GM12801 (cell line): ENCODE results near the gene MPRIP.

ENCODE experiments used
- TF ChIP-seq, protein P1 (sequence below): IDR thresholded peaks from one replicate; pipeline ENCODE4 v1.5.1; 2011; ENCODE audit warnings: control low read depth; ENCODE audit not compliant: insufficient read length; ENCODE audit errors: extremely low read depth

MPRIP gene

DNA sequence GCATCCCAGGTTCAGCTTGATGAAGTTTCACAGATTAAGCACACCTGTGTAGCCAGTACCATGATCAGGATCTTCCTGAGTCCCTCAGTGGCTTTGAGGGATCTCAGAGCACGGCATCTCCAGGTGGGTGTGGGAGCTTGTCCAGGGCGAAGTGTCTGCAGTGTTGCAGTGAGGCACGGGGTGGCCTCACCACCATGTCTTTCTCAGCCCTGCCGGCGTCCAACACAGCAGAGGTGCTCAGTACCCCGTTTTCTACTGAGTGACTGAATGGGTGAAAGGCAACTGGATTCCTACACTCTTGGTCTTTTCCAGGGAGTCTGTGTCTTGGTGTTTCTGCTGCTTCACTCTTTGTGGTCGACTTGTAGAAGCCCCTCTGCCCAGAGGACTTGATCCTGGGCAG is 63.7 kb downstream of the MPRIP start:
- TF ChIP-seq, protein P1, sequence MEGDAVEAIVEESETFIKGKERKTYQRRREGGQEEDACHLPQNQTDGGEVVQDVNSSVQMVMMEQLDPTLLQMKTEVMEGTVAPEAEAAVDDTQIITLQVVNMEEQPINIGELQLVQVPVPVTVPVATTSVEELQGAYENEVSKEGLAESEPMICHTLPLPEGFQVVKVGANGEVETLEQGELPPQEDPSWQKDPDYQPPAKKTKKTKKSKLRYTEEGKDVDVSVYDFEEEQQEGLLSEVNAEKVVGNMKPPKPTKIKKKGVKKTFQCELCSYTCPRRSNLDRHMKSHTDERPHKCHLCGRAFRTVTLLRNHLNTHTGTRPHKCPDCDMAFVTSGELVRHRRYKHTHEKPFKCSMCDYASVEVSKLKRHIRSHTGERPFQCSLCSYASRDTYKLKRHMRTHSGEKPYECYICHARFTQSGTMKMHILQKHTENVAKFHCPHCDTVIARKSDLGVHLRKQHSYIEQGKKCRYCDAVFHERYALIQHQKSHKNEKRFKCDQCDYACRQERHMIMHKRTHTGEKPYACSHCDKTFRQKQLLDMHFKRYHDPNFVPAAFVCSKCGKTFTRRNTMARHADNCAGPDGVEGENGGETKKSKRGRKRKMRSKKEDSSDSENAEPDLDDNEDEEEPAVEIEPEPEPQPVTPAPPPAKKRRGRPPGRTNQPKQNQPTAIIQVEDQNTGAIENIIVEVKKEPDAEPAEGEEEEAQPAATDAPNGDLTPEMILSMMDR, result no peak

DNA sequence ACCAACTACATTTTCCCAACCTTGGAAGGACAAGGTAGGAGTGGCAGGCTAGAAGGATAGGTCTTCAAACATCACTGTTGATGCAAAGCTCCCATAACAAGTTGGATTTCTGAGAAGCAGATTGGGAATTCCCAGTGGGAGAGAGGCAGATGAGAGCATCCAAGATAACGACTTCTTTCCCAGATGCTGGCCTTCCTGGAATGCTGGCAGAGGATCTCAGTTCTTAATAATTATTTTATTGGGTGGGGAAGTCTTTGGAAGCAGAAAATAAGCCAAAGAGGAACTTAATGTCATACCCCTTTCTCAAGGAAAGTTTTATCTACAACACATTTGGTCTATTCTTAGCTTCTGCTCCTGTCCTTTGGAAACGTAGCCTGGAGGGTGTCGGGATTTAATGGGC is 64.5 kb downstream of the MPRIP start:
- TF ChIP-seq, protein P1, result no peak

GRCh38 chr17:17107281-17107680 is 65.0 kb downstream of the MPRIP start:
- TF ChIP-seq, protein P1, result no peak

DNA sequence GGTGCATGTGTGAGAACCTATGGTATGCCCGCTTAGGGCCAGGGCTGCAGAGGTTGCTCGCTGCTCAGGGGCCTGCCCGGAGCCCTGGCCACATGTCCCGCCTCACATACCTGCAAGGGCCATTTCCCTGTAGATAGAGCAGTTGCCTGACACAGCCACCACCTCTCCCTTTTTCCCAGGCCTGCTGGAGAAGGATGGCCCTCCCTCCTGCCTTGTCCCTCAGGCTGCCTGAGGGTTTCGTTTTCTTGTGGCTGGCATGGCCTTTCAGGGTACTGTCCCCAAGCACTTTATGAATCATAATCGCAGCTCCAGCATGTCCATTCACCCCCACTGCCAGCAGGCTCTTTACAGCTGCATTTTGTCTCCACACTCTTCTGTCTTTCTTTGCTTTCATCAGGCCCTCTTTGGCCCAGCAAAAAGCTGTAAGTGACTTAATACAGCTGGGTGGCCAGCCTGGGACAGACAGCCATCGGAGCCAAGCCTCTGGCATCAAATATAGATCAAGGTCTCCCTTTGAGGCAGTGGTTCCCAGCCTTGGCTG is 65.7 kb downstream of the MPRIP start:
- TF ChIP-seq, protein P1, result no peak

- TF ChIP-seq, protein P1, result no peak
Observed at GRCh38 chr17:17108451-17109049, 66.3 kb downstream of the MPRIP start.

GRCh38 chr17:17109256-17109655 is 67.0 kb downstream of the MPRIP start:
- TF ChIP-seq, protein P1, result no peak

GRCh38 chr17:17109907-17110306 is 67.7 kb downstream of the MPRIP start:
- TF ChIP-seq, protein P1, result no peak
